ENCODE results near the gene HGFAC. TPM values are rescaled to one million over a fixed set of nuclear protein-coding genes. Genes with fewer than 3 reads are reported as not detected.
"Not testable (repeated sequence)": the region's sequence is repeated elsewhere in the genome, so short reads cannot be mapped to it uniquely, and the experiment has no call there.

Gene HGFAC
- total RNA-seq, 1 donor from 2014 or later = not detected

DNA sequence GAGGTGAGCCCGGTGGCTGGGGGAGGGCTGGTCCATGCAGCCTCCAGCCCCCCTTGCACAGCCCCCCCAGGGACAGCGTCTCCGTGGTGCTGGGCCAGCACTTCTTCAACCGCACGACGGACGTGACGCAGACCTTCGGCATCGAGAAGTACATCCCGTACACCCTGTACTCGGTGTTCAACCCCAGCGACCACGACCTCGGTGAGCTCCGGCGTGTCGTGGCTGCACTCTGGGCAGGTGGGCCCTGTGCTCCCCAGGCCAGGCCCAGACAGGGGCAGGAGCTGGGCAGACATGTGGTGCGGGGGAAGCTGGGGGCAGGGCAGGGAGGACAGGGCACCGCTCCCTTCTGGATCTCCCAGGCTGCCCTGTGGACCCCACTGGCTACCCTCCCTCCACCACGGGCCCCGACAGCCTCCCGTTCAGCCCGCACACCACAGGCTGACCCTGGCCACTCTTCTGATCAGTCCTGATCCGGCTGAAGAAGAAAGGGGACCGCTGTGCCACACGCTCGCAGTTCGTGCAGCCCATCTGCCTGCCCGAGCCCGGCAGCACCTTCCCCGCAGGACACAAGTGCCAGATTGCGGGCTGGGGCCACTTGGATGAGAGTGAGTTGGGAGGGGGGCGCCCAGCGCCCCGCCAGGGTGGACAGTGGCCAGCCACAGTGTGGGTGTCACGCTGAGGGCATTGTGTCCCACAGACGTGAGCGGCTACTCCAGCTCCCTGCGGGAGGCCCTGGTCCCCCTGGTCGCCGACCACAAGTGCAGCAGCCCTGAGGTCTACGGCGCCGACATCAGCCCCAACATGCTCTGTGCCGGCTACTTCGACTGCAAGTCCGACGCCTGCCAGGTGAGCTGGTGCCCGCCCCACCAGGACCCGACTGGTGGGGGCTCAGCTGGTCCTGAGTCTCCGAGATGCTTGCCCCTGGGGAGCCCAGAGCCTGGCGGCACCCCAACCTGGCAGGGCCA lies 5.9 kb downstream of the HGFAC start:
- no peak for DNase-seq
- no peak overlapping the region for H3K4me3 Mint-ChIP-seq
- H3K4me1 Mint-ChIP-seq = no peaks in the 10 kb centered on the region
- no peak overlapping the region for H3K27ac Mint-ChIP-seq
- H3K9me3 Mint-ChIP-seq = no peaks in the 10 kb centered on the region
- no peaks in the 10 kb centered on the region for H3K27me3 Mint-ChIP-seq
- no peaks in the 10 kb centered on the region for H3K36me3 Mint-ChIP-seq (ENCODE audit: low read depth)
- intact Hi-C loops (cut with micrococcal nuclease) = no loop called here

DNA sequence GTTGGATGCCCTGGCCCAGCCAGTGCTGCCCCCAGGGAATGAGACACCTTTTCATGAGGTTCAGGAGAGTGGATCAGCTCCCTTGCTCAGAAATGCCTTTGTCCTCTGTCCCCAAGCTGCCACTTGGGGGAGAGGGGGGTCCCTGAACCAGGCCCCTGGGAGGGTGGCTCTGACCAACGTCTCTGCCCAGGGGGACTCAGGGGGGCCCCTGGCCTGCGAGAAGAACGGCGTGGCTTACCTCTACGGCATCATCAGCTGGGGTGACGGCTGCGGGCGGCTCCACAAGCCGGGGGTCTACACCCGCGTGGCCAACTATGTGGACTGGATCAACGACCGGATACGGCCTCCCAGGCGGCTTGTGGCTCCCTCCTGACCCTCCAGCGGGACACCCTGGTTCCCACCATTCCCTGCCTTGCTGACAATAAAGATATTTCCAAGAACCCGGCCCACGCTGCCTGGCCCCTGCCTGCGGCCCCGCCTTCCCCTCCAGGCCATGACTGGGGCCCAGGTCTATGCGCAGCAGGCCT lies 7.3 kb downstream of the HGFAC start:
- Mint-ChIP-seq H3K27me3 (no peaks in the 10 kb centered on the region), H3K36me3 (ENCODE audit: low read depth) (no peaks in the 10 kb centered on the region), H3K4me1 (no peaks in the 10 kb centered on the region), H3K4me3 (no peak overlapping the region), H3K9me3 (no peaks in the 10 kb centered on the region), H3K27ac (no peak overlapping the region)
- no peak for DNase-seq
- intact Hi-C loops (cut with micrococcal nuclease) = no loop called here

DNA sequence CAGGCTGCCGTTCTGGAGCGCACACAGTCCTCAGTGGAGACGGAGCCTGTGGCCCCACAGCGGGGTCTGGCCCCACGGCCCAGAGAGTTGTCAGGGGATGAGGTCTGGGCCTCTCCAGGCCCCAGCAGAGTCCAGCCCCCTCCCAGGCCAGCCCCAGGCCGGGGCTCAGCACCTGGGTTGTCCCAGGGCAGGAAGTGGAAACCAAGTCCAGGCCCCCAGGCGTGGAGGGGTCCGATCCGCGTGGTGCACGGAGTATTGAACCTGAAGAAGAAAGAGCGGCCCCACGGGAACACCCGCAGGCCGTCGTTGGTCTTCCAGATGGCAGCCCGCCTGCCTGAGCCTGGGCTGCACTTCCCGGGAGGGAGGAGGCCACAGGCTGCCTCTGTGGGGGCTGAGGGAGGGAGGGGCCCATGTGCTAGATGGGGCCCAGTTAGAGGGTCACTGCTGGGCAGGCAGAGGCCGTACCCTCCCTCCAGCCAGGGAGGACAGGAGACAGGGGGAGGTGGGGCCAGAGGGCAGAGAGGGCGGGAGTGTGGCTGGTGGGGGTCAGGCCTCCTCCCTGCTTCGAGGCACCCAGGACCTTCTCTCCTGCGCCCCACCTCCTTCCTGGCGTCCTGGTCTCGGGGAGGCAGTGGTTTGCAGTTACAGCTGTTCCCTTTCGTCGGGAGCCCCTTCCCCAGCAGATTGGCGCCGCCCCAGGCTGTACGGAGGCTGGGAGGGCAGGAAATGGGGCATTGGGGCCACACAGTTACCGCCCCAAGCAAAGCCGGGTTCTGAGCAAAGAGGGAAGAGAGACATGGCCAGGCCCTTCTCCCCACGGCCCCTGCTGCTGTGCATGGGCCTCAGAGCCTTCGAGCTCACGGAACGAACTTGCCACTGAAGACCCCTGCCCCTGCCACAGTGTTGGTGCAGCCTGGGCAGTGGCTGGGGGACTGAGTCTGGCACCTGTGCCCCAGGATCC lies 8.1 kb downstream of the HGFAC start:
- H3K27me3 Mint-ChIP-seq = no peaks in the 10 kb centered on the region
- H3K36me3 Mint-ChIP-seq (ENCODE audit: low read depth) = no peaks in the 10 kb centered on the region
- H3K27ac Mint-ChIP-seq = no peak overlapping the region
- DNase-seq = no peak
- no peak overlapping the region for H3K4me3 Mint-ChIP-seq
- H3K4me1 Mint-ChIP-seq = no peaks in the 10 kb centered on the region
- no peaks in the 10 kb centered on the region for H3K9me3 Mint-ChIP-seq
- intact Hi-C loops (cut with micrococcal nuclease) = no loop called here

DNA sequence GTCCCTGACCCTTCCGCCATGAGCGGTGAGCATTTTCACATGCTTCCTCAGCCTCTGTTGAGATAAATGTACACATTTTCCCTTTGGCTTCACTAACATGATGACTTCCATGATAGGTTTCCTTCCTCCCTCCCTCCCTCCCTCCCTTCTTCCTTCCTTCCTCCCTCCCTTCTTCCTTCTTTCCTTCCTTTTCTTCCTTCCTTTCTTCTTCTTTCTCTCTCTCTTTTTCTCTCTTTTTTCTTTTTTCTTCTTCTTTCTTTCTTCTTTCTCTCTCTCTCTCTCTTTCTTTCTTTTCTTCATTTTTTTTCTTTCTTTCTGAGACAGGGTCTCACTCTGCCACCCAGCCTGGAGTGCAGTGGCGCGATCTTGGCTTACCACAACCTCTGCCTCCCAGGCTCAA lies 8.9 kb downstream of the HGFAC start:
- H3K27me3 Mint-ChIP-seq = no peaks in the 10 kb centered on the region
- H3K9me3 Mint-ChIP-seq = peaks cover 7% of the 10 kb centered on the region
- intact Hi-C loops (cut with micrococcal nuclease) = no loop called here
- H3K36me3 Mint-ChIP-seq (ENCODE audit: low read depth) = no peaks in the 10 kb centered on the region
- no peak for DNase-seq
- H3K4me1 Mint-ChIP-seq = no peaks in the 10 kb centered on the region
- no peak overlapping the region for H3K4me3 Mint-ChIP-seq
- no peak overlapping the region for H3K27ac Mint-ChIP-seq

DNA sequence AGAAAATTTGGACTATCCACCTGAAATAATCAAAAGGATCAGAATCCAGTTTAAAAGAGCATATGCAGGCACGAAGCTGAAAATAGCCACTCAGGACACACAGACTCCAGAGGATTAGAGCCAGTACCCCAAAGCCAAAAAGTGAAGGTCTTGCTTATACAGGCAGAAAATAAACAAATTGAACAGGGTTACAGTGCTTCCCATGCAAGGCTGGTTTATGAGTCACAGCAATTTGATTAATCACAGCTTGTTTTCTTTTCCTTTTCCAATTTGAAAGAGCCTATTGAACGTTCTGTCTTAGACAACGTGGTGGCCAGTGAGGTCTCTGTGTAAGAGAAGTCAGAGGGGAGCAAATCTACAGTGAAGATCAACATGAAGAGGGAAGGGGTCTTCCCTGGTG lies 10.2 kb downstream of the HGFAC start:
- peaks cover 7% of the 10 kb centered on the region for H3K9me3 Mint-ChIP-seq
- no peaks in the 10 kb centered on the region for H3K4me1 Mint-ChIP-seq
- no peak overlapping the region for H3K4me3 Mint-ChIP-seq
- H3K27ac Mint-ChIP-seq = no peak overlapping the region
- no peaks in the 10 kb centered on the region for H3K27me3 Mint-ChIP-seq
- no peaks in the 10 kb centered on the region for H3K36me3 Mint-ChIP-seq (ENCODE audit: low read depth)
- intact Hi-C loops (cut with micrococcal nuclease) = no loop called here
- no peak for DNase-seq

DNA sequence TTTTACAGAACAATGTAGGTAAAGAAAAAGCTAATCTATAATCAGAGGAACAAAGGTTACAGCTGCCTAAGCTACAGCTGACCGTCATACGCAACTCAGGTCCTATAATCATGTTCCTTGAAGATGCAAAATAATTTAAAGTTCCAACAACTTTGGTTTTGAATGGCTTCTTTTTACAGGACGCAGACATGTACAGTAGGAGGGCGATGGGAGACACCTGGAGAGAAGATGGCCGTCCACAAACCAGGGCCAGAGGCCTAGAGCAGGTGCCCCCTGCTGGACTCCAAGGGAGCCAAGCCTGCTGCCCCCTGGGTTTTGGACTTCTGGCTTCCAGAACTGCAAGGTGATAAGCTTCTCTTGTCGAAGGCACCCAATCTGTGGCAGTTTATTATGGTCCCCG lies 10.6 kb downstream of the HGFAC start:
- intact Hi-C loops (cut with micrococcal nuclease) = no loop called here
- Mint-ChIP-seq H3K27me3 (no peaks in the 10 kb centered on the region), H3K4me1 (no peaks in the 10 kb centered on the region), H3K4me3 (no peak overlapping the region), H3K27ac (no peak overlapping the region), H3K9me3 (peaks cover 7% of the 10 kb centered on the region), H3K36me3 (ENCODE audit: low read depth) (no peaks in the 10 kb centered on the region)
- DNase-seq = no peak

DNA sequence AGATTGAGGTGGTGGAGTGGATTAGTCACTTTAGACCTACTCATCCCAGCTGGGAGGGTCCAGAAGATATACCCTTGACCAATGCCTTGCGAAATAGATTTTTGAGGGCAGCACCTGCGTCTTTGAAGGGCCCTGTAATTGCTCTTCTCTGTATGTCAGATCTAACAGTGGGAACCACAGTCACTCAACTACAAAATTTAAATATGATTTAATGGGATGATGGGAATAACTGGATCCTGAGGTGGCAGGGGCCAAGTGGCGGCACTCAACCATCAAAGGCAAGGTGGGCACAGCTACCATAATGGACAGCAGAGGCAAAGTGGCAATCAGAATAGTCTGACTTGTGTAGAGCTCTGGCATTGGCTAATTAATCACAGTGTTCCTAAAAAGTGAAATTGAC lies 13.8 kb downstream of the HGFAC start:
- H3K27me3 Mint-ChIP-seq; DNase-seq; H3K4me1 Mint-ChIP-seq; H3K9me3 Mint-ChIP-seq; H3K4me3 Mint-ChIP-seq; H3K36me3 Mint-ChIP-seq (ENCODE audit: low read depth); intact Hi-C loops (cut with micrococcal nuclease); H3K27ac Mint-ChIP-seq: not testable (repeated sequence)

DNA sequence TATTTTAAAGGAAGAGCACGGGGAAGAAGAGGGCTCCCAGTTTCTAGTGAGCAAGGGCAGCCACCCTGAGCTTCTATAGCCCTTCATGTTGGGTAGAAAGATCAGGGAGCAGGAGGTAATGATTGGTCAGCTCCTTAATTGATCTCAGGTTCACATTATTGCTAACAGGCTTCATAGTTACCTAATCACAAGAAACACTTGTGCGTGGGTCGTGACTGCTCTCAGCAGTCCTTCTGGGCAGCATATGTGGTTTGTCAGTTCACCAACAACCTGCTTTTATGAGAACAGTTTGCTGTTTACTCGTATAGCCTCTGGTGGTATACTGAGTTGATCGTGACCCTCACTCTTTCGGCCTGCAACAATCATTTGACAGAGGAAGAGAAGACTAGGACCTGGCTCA lies 16.6 kb downstream of the HGFAC start:
- DNase-seq = no peak
- H3K27me3 Mint-ChIP-seq = peaks cover 9% of the 10 kb centered on the region
- H3K4me1 Mint-ChIP-seq = no peaks in the 10 kb centered on the region
- H3K27ac Mint-ChIP-seq = no peak overlapping the region
- peaks cover 7% of the 10 kb centered on the region for H3K9me3 Mint-ChIP-seq
- intact Hi-C loops (cut with micrococcal nuclease) = no loop called here
- H3K36me3 Mint-ChIP-seq (ENCODE audit: low read depth) = no peaks in the 10 kb centered on the region
- H3K4me3 Mint-ChIP-seq = no peak overlapping the region

DNA sequence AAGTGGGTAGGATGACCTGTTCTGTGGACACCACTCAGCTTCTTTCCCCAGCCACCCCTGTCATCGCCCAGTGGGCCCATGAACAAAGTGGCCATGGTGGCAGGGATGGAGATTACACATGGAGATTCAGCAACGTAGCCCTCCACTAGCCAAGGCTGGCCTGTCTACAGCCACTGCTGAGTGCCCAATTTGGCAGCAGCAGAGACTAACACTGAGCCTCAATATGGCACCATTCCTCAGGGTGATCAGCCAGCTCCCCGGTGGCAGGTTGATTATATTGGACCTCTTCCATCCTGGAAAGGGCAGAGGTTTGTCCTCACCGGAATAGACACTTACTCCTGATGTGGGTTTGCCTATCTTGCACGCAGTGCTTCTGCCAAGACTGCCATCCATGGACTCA lies 17.4 kb downstream of the HGFAC start:
- intact Hi-C loops (cut with micrococcal nuclease); H3K36me3 Mint-ChIP-seq (ENCODE audit: low read depth); H3K27ac Mint-ChIP-seq; H3K27me3 Mint-ChIP-seq; H3K9me3 Mint-ChIP-seq; H3K4me3 Mint-ChIP-seq; DNase-seq; H3K4me1 Mint-ChIP-seq: not testable (repeated sequence)

DNA sequence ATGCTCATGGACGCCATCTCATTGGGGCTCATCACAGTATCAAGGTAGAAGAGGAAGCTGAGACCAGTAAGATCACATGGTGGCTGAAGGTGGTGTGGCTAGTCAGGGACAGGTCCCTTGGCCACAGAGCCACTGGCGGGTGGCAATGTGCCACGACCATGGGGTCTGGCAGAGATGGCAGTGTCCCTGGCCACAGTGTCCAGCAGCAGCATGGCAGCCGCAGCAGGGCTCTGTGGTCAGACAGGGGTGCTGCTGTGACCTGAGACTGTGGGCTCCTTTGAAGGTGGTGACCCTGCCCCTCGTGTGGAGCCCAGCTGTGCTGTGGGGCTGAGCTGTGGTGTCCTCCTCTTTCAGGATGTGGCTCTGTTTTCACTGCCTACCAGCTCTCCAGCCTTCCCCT lies 19.2 kb downstream of the HGFAC start:
- H3K27ac Mint-ChIP-seq = no peak overlapping the region
- H3K27me3 Mint-ChIP-seq = peaks cover 11% of the 10 kb centered on the region
- H3K4me1 Mint-ChIP-seq = no peaks in the 10 kb centered on the region
- no peak for DNase-seq
- no peak overlapping the region for H3K4me3 Mint-ChIP-seq
- intact Hi-C loops (cut with micrococcal nuclease) = no loop called here
- H3K9me3 Mint-ChIP-seq = no peaks in the 10 kb centered on the region
- H3K36me3 Mint-ChIP-seq (ENCODE audit: low read depth) = no peaks in the 10 kb centered on the region

DNA sequence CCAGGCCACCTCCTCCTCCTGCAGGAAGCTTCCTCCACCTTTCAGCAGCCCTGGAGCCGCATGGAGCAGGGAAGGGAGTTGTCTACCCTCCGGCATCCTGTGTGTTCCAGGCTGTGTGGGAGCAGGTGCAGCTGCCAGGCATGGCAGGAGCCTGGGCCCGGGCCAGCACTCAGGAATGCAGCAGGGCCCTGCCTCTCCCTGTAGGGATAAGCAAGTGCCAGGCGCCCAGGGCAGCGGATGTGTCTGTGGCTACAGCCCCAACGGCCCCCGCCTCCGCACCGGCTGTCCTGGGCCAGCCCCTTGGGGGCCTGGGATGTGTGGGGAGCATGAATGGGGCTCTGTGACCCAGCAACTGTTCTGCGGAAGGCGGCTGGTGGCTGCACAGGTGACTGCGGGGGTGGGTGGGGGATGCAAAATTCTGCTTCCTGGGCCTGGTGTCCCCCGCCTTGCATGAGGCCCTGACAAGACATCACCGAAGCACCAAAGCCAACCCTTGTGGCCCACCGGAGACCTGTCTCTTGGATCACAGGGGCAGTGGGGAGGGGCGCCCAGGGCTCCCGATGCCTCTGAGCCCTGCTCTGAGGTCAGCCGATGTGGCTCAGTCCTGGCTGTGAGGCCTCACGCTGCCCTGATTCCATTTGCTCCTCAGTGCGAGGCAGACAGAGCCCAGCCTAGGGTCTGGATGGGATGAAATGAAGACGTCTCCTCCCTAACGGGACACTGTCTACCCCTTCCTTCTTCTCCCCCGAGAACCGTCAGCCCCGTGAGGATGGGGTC lies 19.9 kb downstream of the HGFAC start:
- peaks cover 11% of the 10 kb centered on the region for H3K27me3 Mint-ChIP-seq
- no peaks in the 10 kb centered on the region for H3K4me1 Mint-ChIP-seq
- H3K36me3 Mint-ChIP-seq (ENCODE audit: low read depth) = no peaks in the 10 kb centered on the region
- H3K27ac Mint-ChIP-seq = no peak overlapping the region
- H3K4me3 Mint-ChIP-seq = no peak overlapping the region
- no peaks in the 10 kb centered on the region for H3K9me3 Mint-ChIP-seq
- no peak for DNase-seq
- intact Hi-C loops (cut with micrococcal nuclease) = no loop called here

DNA sequence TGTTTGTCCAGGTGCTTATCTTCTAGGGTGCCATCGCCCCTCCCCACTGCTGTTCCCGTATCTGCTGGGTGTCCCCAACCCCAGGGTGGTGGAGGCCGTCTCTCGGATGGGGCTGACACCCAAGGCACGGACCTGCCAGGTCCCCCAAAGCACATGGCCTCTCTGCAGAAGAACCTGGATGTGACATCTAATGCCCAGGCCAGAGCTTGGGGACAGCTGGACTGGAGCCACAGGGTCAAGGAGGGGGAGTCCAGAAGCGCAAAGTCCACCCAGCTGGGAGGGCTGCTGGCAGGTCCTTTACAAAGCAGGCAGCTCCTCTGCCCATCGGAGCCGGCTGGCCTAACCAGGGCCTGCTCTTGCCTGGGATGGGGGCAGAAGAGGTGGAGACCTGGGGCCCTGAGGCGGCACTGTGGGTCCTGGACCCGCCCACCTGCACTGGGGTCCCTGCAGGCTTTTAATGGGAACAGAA lies 20.6 kb downstream of the HGFAC start:
- intact Hi-C loops (cut with micrococcal nuclease) = no loop called here

DNA sequence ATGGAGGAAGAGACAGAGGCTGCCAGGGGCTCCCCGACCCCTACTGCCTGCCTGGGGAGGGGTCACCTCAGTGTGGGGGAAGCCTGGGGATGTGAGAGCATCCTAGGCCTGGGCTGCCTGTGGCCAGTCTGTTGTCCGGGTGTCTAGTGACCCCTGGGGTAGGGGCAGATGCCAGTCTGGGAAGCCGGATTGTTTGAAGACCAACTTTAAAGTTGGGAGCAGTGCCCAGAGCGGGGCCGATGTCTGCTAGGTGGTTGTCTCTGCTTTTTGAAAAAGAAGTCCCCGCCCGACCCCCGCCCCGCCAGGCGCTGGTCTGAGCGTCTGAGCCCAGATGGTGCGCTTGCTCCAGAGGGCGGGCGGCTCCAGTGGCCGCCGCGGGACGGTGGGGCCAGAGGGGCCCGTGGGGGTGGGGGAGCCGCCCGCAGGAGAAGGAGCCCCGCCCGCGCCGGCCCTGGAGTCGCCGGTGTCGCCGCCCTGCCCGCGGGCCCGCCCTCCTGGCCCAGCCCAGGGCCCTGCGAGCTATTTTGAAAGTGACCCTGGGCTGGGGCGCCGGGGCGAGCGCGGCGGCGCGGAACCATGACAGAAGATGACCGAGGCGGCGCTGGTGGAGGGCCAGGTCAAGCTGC lies 21.1 kb downstream of the HGFAC start, which contains the start of gene DOK7:
TSS of gene DOK7 (plus strand) at position 517 of the 626 bp plus-strand sequence. CDS start at position 587, 70 bp downstream.
- no peak for DNase-seq
- H3K36me3 Mint-ChIP-seq (ENCODE audit: low read depth) = no peaks in the 10 kb centered on the region
- H3K9me3 Mint-ChIP-seq = no peaks in the 10 kb centered on the region
- H3K4me1 Mint-ChIP-seq = no peaks in the 10 kb centered on the region
- intact Hi-C loops (cut with micrococcal nuclease) = no loop called here
- no peak within 1 kb of the TSS for H3K27ac Mint-ChIP-seq
- H3K27me3 Mint-ChIP-seq = peaks cover 11% of the 10 kb centered on the region
- peak within 1 kb of the TSS; percentile 21 for H3K4me3 Mint-ChIP-seq

More for the DNA sequence above, 20.6 kb downstream of the HGFAC start:
- H3K27ac Mint-ChIP-seq = no peak overlapping the region
- H3K4me3 Mint-ChIP-seq = peak overlapping the region; percentile 21
- no peaks in the 10 kb centered on the region for H3K36me3 Mint-ChIP-seq (ENCODE audit: low read depth)
- H3K9me3 Mint-ChIP-seq = no peaks in the 10 kb centered on the region
- peaks cover 11% of the 10 kb centered on the region for H3K27me3 Mint-ChIP-seq
- no peak for DNase-seq
- no peaks in the 10 kb centered on the region for H3K4me1 Mint-ChIP-seq
